Measurements from ENCODE around the gene NTMT1.

Gene NTMT1

DNA sequence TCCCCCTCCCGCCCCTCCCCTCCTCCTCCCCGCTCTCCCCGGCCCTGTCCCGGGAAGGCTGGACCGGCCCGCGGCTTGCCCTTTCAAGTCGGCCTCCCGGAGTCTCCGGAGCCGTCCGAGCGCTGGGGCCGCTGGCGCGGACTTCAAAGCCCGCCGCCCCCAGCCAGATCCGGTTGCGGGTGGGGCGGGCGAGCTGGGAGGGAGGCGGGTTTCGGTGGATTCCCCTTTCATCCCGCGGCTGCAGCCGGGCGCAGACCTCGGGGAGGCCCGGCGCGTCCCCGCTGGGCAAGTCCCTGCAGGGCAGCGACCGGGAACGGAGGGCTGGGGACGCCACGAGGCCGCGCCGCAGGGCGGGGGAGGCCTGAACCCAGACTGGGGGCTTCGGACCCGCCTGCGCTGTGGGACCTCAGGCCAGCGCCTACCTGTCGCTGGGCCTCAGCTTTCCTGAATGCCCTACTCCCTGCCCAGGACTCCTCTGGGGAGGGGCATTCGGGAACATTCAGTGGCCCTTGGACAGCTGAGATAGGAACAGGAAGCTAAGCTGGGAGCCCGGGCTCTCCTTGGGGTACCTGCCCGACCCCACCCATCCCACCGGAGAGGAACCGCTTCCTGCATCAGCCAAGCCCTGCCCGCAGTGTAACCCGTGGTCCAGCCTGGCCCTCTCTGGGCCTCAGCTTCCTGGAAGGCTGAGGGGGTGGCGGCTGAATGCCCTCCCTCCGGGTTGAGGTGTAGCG, 28.4 kb upstream of the NTMT1 start:
- FAIRE-seq, result no peak

DNA sequence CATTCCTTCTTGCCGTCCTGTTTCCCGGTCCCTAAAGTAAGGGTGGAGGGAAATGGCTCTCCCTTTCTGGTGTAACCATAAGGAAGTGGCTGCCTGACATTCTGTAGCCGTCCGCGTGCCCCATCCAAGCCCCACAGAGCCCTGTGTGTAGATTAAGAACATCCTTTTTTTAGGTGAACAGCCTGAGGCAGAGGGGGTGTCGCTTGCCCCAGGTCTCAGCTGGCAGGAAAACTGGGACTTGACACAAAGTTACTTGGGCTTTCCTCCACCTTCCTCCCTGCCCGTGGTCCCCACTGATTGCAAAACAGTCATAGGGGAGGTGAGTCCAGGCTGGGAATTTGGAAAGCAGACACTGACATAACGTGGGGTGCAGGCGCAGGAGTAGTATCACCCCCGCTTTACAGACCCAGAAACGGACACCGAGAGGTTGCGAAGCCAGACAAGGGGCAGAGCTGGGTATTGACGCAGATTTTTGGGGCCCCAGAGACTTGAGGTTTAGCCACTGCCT, 27.8 kb upstream of the NTMT1 start:
- no peak for FAIRE-seq

DNA sequence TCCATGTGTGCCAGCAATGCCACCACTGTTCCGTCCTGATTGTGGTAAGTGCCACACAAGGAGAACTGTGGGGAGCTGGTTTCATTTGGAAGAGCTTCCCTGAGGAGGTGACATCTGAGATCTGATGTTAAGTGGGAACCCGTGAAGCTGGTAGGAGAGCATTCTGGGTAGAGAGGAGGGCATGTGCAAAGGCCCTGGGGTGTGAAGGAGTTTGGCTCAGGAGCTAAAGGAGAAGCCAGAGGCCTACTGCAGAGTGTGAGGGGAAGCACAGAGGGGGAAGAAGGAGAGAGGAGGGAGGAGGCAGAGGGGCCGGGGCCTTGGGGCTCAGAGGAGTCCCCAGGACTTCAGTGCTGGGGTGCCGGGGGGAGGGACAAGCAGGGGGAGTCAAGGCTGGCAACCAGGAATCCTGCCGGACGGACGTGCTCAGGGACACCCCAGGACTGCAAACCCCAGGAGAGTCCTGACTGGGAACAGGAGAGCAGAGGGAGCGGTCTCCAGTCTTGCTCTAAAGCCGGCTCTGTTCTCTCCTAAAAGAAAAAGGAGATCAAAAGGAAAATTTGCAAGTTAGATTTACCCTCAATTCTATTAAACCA, 24.8 kb upstream of the NTMT1 start:
- no peak for FAIRE-seq

DNA sequence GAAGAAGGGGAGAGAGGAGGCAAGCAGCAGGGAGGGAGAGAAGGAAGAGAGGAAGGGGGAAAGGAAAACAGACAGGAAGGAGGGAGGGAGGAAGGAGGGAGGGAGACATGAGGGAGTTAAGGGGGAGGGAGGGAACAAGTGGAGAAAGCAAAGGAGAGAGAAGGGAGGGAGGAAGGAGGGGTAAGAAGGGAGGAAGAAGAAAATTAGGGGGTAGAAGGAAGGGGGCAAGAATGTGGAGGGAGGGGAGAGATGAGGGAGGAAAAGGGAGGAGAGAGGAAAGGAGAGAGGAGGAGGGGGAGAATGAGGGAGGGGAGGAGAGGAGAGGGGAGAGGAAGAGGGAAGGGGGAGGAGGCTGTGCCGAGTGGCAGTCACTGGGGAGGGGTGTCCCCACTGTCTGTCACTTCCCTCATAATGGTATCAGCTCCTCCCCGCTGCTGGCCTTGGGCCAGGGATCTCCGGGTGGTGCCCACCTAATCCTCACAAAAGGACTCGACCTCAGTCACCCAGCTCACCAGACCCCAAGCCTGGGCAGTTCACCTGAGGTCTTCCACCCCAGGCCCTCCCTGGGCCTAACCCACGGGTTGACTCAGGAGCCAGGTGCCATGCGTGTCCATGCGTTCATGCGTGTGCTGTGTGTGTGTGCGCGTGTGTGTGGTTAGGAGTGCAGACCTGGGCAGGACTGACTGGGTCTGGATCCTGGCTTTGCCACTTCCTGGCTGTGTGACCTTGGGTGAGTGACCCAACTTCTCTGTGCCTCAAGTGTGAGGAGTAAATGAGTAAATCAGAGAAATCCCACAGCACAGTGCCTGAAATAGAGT, 23.2 kb upstream of the NTMT1 start:
- no peak for FAIRE-seq

DNA sequence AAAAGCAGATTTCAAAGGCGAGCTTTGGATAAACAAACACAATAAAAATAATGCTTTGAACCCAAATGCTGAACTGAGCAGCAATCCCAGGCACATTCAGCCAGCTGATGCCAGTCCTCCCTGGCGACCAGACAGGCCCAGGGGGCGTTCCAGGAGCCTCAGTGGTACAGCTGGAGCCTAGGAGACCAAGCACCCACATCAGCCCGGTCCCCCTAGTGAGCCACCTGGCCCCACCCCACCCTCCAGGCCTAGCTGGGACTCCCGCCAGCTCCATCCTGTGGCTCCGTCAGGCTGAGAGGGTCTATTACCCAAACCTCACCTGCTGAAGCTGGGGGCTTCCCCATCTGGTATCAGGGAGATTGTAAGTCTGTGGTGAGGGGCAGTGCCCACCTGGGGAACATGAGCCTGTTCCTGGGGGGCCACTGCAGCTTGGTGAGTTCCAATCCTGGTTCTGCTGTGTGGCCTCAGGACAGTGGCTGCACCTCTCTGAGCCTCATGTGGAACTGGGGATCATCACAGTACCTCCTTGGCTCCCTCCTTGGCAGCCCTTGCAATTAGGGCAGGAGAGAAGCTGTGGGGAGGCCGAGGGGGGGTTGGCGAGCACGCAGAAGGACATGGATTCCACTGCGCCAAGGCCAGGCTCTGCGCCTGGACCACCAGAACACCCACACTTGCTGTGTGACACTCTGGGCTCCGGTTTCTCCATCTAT, 21.8 kb upstream of the NTMT1 start:
- FAIRE-seq, result no peak

DNA sequence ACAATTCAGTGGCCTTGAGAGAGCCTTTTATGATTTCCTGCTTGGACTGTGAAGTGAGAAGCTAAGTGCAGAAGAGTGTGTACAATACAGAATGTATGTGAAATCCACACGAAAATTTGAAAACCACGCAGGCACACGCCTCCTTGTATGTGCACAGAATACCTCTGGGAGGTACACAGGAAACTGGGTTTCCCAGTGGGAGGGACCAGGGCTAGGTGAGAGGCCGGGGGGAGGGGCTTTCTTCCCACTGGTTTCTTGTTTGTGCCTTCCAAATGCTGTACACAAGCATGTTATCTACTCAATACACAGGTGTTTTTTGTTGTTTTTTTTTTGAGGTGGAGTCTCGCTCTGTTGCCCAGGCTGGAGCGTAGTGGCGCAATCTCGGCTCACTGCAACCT, 21.2 kb upstream of the NTMT1 start:
- FAIRE-seq, result no peak

DNA sequence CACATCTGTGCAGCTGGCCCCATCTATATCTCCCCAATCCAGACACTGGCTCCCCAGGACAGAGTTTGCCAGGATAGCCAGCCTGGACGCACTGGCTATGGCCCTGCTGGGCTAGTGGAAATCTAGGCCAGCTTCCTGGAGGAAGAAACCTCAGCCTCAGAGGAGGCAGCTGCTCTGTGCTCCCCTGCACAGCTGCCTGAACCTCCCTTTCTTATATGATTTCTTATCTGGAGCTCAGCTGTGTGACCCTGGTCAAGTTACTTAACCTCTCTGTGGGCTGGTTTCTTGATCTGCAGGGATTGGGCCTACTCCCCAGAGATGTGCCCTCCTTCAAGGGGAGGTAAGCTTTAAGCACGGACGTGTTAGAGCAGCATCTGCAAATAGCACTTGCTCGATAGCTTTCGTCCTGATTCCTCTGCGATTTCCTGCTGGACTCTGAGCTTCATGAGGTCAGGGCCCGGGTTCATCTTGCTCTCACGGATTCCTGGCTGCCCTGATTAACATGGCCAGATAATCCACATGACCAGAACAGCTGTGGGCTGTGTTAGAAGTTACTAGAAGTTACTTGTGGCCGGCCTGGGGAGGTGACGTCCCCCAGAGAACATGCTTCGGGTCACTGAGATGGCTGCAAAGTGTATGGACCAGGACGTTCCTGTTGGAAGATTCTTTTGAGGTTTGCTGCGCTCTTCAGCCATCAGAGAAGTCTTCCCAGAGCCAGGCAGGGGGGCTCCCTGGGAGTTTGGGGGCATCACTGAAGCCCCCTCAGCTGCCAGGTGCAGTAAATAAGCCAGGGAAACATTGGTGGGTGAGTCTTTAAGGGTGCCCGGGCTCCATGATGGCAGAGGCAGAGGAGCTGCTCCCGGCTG, 19.6 kb upstream of the NTMT1 start:
- no peak for FAIRE-seq

DNA sequence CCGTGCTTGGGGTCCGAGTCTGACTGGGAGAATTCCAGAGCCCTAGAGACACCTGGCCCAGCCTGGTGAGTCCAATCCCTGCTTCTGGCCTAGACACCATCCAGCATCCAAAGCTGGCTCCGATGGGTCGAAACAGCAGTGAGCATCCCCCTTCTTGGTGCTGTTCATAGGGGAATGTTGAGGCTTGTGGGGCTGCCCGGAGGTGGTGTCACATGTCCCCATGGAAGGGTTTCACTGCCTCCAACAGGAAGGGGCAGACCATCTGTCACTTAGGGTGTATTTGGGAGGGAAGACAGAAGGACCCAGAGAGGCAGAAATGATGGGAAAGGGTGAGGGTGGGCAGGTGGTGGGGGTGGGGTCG, 19.0 kb upstream of the NTMT1 start:
- FAIRE-seq, result no peak

DNA sequence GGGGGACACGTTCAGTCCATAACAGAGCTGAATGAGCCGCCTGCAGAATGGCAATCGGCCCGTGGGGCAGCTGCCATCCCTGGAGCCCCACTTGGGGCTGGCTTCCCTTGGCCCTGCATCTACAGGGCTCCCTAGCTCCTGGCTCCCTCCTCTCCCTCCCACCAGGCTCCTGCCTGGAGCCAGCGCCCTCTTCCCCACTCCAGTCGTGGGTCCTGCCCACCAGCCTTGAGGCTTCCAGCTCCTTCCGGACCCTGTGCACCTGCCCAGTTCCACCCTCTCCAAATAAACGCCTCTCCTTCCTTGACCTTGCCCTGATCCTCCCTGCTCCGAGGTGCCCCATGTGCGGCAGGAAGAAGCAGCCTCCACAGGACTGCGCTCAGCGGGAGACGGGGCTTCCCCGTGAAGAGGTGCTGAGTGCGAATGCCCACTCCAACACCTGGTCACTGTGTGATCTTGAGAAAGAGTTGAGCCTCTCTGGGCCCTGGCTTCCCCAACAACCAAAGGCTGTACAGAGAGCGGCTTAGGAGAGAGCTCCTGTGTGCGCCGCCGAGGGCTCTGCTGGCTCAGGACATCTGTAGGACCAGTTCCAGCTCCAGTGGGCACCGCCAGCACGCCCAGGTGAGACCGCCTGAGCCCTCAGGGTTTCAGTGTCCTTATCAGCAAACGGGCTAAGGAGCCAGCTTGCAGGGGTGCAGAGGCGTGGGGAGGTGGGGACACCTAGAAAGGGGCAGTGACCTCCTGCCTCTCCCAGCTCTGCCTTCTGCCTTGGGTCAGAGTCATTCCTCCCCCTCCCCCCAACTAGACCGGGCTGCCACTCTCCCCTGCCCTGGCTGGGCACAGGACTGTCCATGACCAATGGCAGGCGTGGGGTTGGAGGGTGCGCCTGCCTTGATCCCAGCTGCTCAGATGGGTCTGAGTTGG, 17.1 kb upstream of the NTMT1 start:
- FAIRE-seq, result no peak

DNA sequence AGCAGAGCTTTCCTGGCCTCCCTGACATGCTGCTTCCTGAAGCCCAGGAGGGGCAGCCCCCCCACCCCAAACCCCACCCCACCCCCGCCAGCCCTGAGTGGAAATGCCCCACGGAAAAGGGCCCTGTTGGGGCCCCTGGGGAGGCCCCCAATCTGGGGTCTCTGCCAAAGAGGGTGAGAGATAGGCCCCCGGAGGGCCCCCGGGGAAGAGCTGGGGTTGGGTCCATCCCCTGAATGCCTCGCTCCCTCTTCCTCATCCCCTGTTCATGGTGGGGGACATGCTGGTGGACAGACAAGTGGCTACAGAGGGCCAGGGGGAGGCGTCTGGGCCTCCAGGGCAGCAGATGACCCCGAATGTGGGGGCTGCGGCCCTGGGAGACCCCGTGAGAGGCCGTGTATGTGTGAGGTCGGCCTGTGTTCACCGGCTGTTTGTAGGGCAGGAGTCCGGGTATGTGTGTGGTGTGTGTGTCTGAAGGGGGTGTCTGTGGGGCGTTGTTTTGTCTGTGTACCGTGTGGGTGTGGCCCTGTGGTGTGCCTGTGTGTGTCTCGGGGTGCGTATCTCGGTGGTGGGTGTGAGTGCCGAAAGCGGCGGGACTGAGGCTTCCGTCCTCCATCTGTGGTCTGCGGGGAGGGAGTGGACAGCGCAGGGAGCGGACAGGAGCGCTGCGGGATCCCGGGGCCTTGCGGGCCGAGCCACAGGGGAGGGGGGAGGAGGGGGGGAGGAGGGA, 16.3 kb upstream of the NTMT1 start:
- FAIRE-seq, result no peak

DNA sequence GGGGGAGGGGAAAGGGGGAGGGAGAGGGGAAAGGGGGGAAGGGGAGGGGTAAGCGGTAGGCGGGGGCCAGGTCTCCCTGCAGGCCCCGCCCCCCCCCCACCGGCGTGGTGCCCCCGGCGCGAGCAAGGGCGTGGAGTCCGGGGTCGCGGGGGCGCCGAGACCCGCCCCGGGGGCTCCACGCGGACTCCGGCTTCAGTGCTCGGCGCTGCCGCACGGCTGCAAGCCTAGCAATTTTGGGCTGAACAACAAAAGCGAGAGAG, 15.8 kb upstream of the NTMT1 start:
- FAIRE-seq, result no peak

DNA sequence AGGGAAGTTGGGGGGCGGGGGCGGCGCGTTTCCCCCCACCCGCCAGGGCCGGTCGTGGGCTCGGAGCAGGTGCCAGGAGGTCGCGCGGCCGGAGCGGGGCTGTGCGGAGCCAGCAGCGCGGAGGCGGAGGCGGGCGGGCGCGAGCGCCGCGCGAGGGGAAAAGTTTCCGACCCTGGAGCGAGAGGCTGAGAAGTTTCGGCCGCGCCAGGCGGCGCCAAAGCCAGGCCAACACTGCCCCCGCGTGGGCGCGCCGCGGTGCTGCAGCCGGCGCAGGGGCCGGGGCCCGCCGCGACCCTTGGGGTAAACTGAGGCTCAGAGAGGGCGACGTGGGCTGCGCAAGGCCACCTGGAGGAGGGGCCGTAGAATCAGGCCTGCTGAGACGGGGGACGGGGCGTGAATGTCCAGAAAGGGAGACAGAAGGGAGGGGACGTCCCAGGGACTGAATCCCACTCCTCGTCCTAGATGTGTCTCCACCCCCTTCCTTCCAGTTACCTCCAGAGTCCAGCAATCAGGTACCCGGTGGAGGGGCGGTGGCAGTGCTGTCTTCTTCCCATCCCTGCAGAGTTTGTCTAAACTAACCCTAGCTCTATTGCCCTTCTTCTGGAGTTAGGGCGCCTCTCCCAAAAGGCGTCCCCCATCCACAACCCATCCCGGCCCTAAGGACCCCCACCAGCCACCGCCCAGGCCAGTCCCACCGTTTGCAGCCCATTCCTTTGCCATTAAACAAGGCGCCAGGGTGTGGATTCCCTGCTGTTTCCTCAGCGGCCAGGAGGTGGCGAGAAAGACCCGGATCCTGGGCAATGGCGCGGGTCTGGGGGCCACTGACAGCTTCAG, 15.3 kb upstream of the NTMT1 start:
- no peak for FAIRE-seq

DNA sequence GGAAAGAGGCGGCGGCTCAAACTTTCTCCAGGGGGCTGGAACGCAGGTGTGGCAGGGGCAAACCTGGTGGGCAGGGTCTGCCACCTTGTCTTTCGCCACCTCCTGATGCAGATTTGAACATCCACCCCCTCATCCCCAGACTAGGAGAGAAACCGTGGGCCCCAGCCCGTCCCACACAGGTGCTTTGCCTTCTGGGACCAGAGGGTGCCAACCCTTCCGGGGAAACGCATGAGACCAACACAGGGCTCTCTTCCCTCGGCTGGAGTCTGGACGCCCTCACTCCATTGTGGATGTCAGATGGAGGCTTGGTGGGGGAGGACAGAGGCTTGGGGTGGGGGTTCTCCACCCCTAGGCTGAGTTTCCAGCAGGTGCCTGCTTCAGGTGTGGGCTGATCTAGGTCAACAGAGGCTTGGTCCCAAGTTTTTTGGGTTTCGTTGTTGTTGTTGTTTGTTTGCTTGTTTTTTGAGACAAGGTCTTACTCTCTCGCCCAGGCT, 14.6 kb upstream of the NTMT1 start:
- FAIRE-seq, result no peak

DNA sequence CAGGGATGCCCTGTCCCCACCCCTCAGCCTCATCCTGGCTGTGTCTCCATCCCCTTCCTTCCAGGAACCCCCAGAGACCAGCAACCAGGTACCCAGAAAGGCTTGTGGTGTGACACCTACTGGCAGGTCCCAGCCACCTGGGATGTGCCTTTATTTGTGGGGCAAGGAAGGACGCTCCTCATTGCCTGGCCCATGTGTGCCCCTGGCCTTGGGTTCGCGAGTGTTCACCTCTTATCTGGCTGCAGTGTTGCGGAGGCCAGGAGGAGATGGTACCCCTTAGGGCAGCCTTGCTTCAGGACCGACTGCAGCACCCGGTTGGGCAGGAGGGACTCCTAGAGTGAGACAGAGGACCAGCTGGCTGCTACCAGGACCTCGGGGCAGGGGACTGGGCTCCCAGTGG, 13.8 kb upstream of the NTMT1 start:
- no peak for FAIRE-seq

DNA sequence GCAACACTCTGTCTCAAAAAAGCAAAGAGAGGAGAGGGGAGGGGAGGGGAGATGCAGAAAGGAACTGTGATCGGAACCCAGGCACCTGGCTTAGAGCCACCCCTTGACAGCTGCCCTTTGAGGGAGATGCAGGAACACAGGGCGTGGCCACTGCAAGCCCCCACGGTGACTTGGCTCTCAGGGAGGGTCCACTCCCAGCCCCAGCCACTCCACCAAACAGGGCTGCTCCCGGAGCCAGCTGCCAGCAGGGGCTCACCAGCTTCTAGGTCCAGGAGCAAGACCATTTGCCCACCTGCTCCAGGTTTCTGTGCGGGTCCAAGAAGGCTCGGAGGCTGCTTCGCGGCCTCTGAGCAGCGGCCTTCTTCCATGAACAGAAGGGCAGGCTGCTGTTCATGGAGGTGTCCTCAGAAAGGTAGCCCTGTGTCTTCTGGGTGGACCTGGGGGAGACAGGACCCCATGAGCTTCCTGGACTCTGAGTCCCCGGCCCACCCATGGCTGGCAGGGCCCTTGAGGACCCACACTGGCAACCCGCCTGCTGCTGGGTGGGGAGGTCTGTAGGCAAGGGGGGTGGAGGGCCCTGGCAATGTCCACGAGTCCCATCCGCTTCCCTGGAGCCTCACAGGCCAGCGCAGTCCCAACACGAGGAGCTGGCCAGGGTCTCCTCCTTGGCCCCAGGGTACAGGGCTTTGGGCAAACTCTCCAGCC, 13.0 kb upstream of the NTMT1 start:
- no peak for FAIRE-seq

DNA sequence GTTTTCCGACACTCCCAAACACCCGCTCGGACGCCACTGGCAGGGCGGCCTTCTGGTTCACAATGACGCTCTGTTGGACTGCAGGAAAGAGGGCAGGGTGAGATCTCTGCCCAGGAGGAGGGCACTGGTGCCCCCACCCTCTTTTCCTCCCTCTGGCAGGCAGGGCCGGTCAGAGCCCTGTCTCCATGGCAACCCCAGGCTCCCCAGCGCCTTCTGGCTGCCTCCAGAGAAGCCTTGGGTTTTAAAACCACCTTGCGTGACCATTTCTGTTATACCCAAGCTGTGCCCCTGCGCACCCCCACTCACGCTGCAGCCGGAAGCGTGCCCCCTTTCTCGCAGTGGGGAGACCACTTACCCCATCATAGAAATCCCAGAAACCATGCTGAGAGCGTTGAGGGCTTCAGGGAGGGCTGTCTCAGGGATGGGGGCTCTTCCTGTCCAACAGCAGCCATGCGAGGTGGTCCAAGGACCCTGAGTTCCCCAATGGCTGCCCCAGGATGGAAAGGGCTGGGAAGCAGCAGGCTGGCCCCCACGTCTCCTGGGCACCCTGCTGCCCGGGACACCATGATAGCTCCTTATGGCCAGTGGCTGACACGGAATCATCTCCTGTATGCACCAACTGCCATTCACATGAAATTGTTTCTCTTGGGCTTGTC, 12.3 kb upstream of the NTMT1 start:
- FAIRE-seq, result no peak

DNA sequence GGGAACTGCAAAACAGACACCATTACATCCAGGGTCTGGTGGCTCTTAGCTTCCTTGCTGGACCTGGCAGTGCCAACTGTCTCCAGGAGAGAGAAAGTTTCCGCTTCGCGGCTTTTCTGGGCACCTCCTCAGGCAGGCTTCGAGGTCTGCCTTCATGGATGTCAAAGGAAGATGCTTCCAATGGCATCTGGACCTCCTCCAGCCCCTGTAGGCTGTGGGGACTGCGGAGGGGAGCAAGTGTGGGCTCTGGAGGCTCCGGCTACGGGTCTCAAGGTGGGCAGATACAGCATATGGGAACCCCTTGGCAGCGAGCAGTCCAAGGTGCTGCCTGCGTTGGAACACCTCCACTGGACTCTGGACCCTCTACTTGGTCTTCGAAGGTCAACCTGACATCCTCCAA, 11.0 kb upstream of the NTMT1 start:
- no peak for FAIRE-seq
